Esophagus squamous epithelium (tissue), 4 donors: ENCODE results near the gene BOLL.

Experiments used
- CTCF ChIP-seq, 6 experiments: fragments of 450-650 bp in 4 of 6; fragments of 200-600 bp in 2 of 6; sonication (generic) in 2 of 6; IDR thresholded peaks; one replicate each; pipeline ENCODE4 v1.5.1; 2016 to 2019; ENCODE audit warnings: antibody characterized with exemption in 6 of 6, mild to moderate bottlenecking in 4 of 6, moderate library complexity in 4 of 6
- POLR2A ChIP-seq, 4 donors: fragments of 450-650 bp; IDR thresholded peaks; one replicate each; pipeline ENCODE4 v1.6.1; 2017; ENCODE audit warnings: antibody characterized with exemption in 4 of 4, mild to moderate bottlenecking in 4 of 4, moderate library complexity in 3 of 4

DNA sequence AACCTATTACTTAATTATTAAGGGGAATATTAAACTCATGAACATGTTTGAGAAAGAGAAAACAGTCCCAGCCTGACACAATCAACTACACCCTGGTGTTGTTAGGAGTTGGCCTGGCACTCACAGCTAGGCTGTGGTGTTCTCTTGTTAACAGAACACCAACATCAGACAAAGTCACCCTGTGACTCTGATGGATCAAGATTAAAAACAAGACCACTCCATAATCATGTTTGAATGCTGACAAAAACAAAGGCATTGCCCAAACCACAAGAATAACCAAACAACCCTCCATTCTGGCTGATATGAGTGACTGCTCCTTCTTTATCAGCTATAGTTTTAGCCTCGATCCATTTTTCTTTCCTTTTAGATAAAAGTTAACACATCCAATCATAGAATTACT lies 3.0 kb downstream of the BOLL start:
- no peak for TF ChIP-seq CTCF (IDR thresholded peaks at IDR 0.05)
- TF ChIP-seq POLR2A (IDR thresholded peaks at IDR 0.05), result no peak
